ENCODE measurements around the gene CEP170B. TPM values are rescaled to one million over a fixed set of nuclear protein-coding genes. Genes with fewer than 3 reads are reported as not detected.

The CEP170B gene
- total and polyA plus RNA-seq, 2 of the 13 experiments (the other 11 are each of a cell fraction or from before 2014, with no cell fraction given): 4.3 to 8.8 TPM

GRCh38 chr14:104929268-104930230 lies 64.5 kb downstream of the CEP170B start:
- ATAC-seq (no peak), DNase-seq (ENCODE audit: low spot score) (no peak), FAIRE-seq (no peak)
- intact Hi-C loops (cut with micrococcal nuclease; ENCODE audit: unreplicated experiment) (no loop called here), in situ Hi-C loops (cut with HindIII; ENCODE audit: extremely low pct_ligation_motif_present, low pct_unique_long_range_greater_than_20kb) (no loop called here)
- Histone ChIP-seq H3K4me3 (replicated peaks in 1 of 3; ENCODE audit: insufficient read depth in 1 of 3, low read depth in 2 of 3, low read length in 3 of 3) (no peak overlapping the region), H3K9me3 (ENCODE audit: low read length) (no peaks in the 10 kb centered on the region), H3K4me1 (ENCODE audit: insufficient read depth, low read length) (no peaks in the 10 kb centered on the region; the same call in 1 of the 2 replicates), H2AFZ (ENCODE audit: low read length) (no peak overlapping the region), H3K27me3 (ENCODE audit: control insufficient read depth in 1 of 2, insufficient read depth in 2 of 2, low read length in 2 of 2) (peaks cover 28 to 73% of the 10 kb centered on the region in 2 experiments), H3K9ac (ENCODE audit: insufficient read depth, low read depth, low read length) (no peak overlapping the region), H3K79me2 (ENCODE audit: insufficient read depth, low read length) (no peaks in the 10 kb centered on the region), H3K4me2 (ENCODE audit: low read depth, low read length) (no peak overlapping the region), H3K36me3 (replicated peaks in 1 of 2; ENCODE audit: control insufficient read depth in 1 of 2, insufficient read depth in 2 of 2, low read length in 2 of 2) (no peaks in the 10 kb centered on the region), H3K27ac (ENCODE audit: extremely low read length, insufficient read depth, low read length) (no peak overlapping the region), H4K20me1 (ENCODE audit: insufficient read depth, low read length) (no peaks in the 10 kb centered on the region)
- BruUV-seq (replicated peaks): no TSS peak
- ChIA-PET CTCF (ENCODE audit: low intra/inter-chr PET ratio, low total read pairs) (no interaction called here), POLR2A (no interaction called here)
- WGBS (ENCODE audit: low lambda C conversion rate): 17% methylated on average over 3 of the region's 15 CpGs
- TF ChIP-seq ZNF839 (CRISPR knock-in tag; IDR thresholded peaks at IDR 0.05; ENCODE audit: borderline replicate concordance): no peak
- TF ChIP-seq, protein P1, sequence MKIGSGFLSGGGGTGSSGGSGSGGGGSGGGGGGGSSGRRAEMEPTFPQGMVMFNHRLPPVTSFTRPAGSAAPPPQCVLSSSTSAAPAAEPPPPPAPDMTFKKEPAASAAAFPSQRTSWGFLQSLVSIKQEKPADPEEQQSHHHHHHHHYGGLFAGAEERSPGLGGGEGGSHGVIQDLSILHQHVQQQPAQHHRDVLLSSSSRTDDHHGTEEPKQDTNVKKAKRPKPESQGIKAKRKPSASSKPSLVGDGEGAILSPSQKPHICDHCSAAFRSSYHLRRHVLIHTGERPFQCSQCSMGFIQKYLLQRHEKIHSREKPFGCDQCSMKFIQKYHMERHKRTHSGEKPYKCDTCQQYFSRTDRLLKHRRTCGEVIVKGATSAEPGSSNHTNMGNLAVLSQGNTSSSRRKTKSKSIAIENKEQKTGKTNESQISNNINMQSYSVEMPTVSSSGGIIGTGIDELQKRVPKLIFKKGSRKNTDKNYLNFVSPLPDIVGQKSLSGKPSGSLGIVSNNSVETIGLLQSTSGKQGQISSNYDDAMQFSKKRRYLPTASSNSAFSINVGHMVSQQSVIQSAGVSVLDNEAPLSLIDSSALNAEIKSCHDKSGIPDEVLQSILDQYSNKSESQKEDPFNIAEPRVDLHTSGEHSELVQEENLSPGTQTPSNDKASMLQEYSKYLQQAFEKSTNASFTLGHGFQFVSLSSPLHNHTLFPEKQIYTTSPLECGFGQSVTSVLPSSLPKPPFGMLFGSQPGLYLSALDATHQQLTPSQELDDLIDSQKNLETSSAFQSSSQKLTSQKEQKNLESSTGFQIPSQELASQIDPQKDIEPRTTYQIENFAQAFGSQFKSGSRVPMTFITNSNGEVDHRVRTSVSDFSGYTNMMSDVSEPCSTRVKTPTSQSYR (CRISPR knock-in tag; IDR thresholded peaks at IDR 0.05; ENCODE audit: borderline replicate concordance): no peak
- TF ChIP-seq, protein P2, sequence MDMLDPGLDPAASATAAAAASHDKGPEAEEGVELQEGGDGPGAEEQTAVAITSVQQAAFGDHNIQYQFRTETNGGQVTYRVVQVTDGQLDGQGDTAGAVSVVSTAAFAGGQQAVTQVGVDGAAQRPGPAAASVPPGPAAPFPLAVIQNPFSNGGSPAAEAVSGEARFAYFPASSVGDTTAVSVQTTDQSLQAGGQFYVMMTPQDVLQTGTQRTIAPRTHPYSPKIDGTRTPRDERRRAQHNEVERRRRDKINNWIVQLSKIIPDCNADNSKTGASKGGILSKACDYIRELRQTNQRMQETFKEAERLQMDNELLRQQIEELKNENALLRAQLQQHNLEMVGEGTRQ (IDR thresholded peaks at IDR 0.05; ENCODE audit: low read depth, low read length): no peak
- TF ChIP-seq, protein P2 (CRISPR knock-in tag; IDR thresholded peaks at IDR 0.05; ENCODE audit: borderline replicate concordance): no peak
- TF ChIP-seq DR1 (CRISPR knock-in tag; IDR thresholded peaks at IDR 0.05): no peak
- no peak for TF ChIP-seq ISX (CRISPR knock-in tag; conservative IDR thresholded peaks at IDR 0.05)
- no peak for TF ChIP-seq CREBL2 (CRISPR knock-in tag; IDR thresholded peaks at IDR 0.05; ENCODE audit: borderline replicate concordance)
- no peak for TF ChIP-seq ATF2 (CRISPR knock-in tag; IDR thresholded peaks at IDR 0.05)
- TF ChIP-seq ZNF773 (CRISPR knock-in tag; IDR thresholded peaks at IDR 0.05; ENCODE audit: borderline replicate concordance): no peak
- no peak for TF ChIP-seq TMF1 (CRISPR knock-in tag; IDR thresholded peaks at IDR 0.05; ENCODE audit: low read depth)
- TF ChIP-seq EP300 (IDR thresholded peaks at IDR 0.05; ENCODE audit: low read depth in 2 of 2, low read length in 2 of 2): no peak
- no peak for TF ChIP-seq EP300 (CRISPR knock-in tag; IDR thresholded peaks at IDR 0.05; ENCODE audit: borderline replicate concordance)
- TF ChIP-seq, protein P3, sequence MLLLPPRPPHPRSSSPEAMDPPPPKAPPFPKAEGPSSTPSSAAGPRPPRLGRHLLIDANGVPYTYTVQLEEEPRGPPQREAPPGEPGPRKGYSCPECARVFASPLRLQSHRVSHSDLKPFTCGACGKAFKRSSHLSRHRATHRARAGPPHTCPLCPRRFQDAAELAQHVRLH (CRISPR knock-in tag; IDR thresholded peaks at IDR 0.05; ENCODE audit: borderline replicate concordance, low read depth): no peak
- no peak for TF ChIP-seq GATAD2A (CRISPR knock-in tag; IDR thresholded peaks at IDR 0.05)
